IMR-90 (cell line): Measurements from ENCODE around the gene DDX46. TPM values are rescaled to one million over a fixed set of nuclear protein-coding genes. Genes with fewer than 3 reads are reported as not detected.

Source experiments
- ATAC-seq: fragments of 200-7000 bp; cut with Tn5 transposase; 2 replicates; pipeline ENCODE4 v1.9.1; 2020; ENCODE audit warnings: low read depth, mild to moderate bottlenecking, moderate library complexity
- BruUV-seq: library from RNA; stranded (reverse); fragments of 400-500 nt; replicated peaks from 2 replicates; lab custom pipeline; 2021; lab: Mats Ljungman, UMichigan
- CTCF ChIA-PET: fragments of 300-600 bp; formaldehyde crosslinking; extraction: SDS; loops from one replicate; lab custom pipeline; 2021; ENCODE audit warnings: antibody characterized with exemption; lab: Yijun Ruan, JAX
- POLR2A ChIA-PET: fragments of 300-600 bp; sonication (Branson Sonifier 250); formaldehyde crosslinking; loops from one replicate; lab custom pipeline; 2022; ENCODE audit warnings: antibody characterized with exemption; ENCODE audit not compliant: unreplicated experiment; lab: Charles Lee
- DNase-seq: peaks from one replicate; pipeline ENCODE4 v3.0.0; 2013
- H2AFZ ChIP-seq: replicated peaks from 2 replicates; pipeline ENCODE3; 2013; ENCODE audit warnings: low read length, mild to moderate bottlenecking; ENCODE audit not compliant: poor library complexity
- H2AK5ac ChIP-seq: 2 replicates; pipeline ENCODE4 v1.6.1; 2013; ENCODE audit warnings: low read depth, low read length, inconsistent platforms
- H2AK9ac ChIP-seq: replicated peaks from 2 replicates; pipeline ENCODE3; 2013; ENCODE audit warnings: mild to moderate bottlenecking, low read depth, low read length, moderate library complexity; ENCODE audit not compliant: poor library complexity
- H2BK120ac ChIP-seq: 2 replicates; pipeline ENCODE4 v1.6.1; 2013; ENCODE audit warnings: low read depth, low read length, inconsistent platforms
- H2BK15ac ChIP-seq: 3 replicates; pipeline ENCODE4 v1.6.1; 2013; ENCODE audit warnings: low read depth, low read length, inconsistent platforms
- H2BK20ac ChIP-seq: 2 replicates; pipeline ENCODE4 v1.6.1; 2013; ENCODE audit warnings: low read depth, mild to moderate bottlenecking, inconsistent platforms, low read length, moderate library complexity
- H2BK5ac ChIP-seq: 2 replicates; pipeline ENCODE4 v1.6.1; 2013; ENCODE audit warnings: mild to moderate bottlenecking, low read depth, low read length, inconsistent platforms; ENCODE audit not compliant: poor library complexity, severe bottlenecking
- H3K14ac ChIP-seq: replicated peaks from 2 replicates; pipeline ENCODE4 v1.6.1; 2013; ENCODE audit warnings: low read depth, low read length, inconsistent platforms
- H3K18ac ChIP-seq: 2 replicates; pipeline ENCODE4 v1.6.1; 2013; ENCODE audit warnings: low read depth, low read length, control low read depth
- H3K23ac ChIP-seq: 2 replicates; pipeline ENCODE4 v1.6.1; 2013; ENCODE audit warnings: low read depth, low read length, inconsistent platforms
- H3K27ac ChIP-seq: 2 replicates; pipeline ENCODE4 v1.5.1; 2013; ENCODE audit warnings: mild to moderate bottlenecking, control low read depth, low read length; ENCODE audit not compliant: insufficient read depth
- H3K27me3 ChIP-seq: 2 replicates; pipeline ENCODE4 v1.6.1; 2013; ENCODE audit warnings: low read length; ENCODE audit not compliant: control insufficient read depth, insufficient read depth
- H3K36me3 ChIP-seq: 2 replicates; pipeline ENCODE4 v1.6.1; 2013; ENCODE audit warnings: low read length, mixed read lengths; ENCODE audit not compliant: control insufficient read depth, insufficient read depth
- H3K4ac ChIP-seq: 2 replicates; pipeline ENCODE4 v1.6.1; 2013; ENCODE audit warnings: low read depth, low read length, inconsistent platforms
- H3K4me1 ChIP-seq: 2 replicates; pipeline ENCODE4 v1.6.1; 2013; ENCODE audit warnings: low read length, mixed read lengths; ENCODE audit not compliant: control insufficient read depth, insufficient read depth
- H3K4me2 ChIP-seq: 2 replicates; pipeline ENCODE4 v1.6.1; 2013; ENCODE audit warnings: low read depth, mild to moderate bottlenecking, control low read depth, low read length, moderate library complexity
- H3K4me3 ChIP-seq: 2 replicates; pipeline ENCODE4 v1.5.1; 2013; ENCODE audit warnings: low read depth, mild to moderate bottlenecking, control low read depth, low read length, moderate library complexity; ENCODE audit not compliant: insufficient read depth
- H3K56ac ChIP-seq: 2 replicates; pipeline ENCODE4 v1.6.1; 2013; ENCODE audit warnings: low read length, inconsistent platforms; ENCODE audit not compliant: insufficient read depth; ENCODE audit errors: extremely low read depth
- H3K79me1 ChIP-seq, 2 experiments: 2 replicates each; pipeline ENCODE4 v1.6.1; 2013; ENCODE audit warnings: low read length in 2 of 2, inconsistent platforms in 1 of 2, low read depth in 1 of 2
- H3K9ac ChIP-seq: 2 replicates; pipeline ENCODE4 v1.6.1; 2013; ENCODE audit warnings: low read depth, low read length, control low read depth
- H3K9me1 ChIP-seq: 2 replicates; pipeline ENCODE4 v1.6.1; 2013; ENCODE audit warnings: low read length, inconsistent platforms; ENCODE audit not compliant: insufficient read depth
- H3K9me3 ChIP-seq: 2 replicates; pipeline ENCODE4 v1.6.1; 2013; ENCODE audit warnings: low read length; ENCODE audit not compliant: control insufficient read depth, insufficient read depth
- H4K20me1 ChIP-seq: 2 replicates; pipeline ENCODE4 v1.6.1; 2013; ENCODE audit warnings: low read length, inconsistent platforms; ENCODE audit not compliant: insufficient read depth
- H4K5ac ChIP-seq: 2 replicates; pipeline ENCODE4 v1.6.1; 2013; ENCODE audit warnings: mild to moderate bottlenecking, low read depth, low read length, control low read depth
- H4K8ac ChIP-seq, 2 experiments: 2 replicates each; pipeline ENCODE4 v1.6.1; 2013; ENCODE audit warnings: low read depth in 2 of 2, low read length in 2 of 2, control low read depth in 1 of 2, inconsistent platforms in 1 of 2
- H4K91ac ChIP-seq: 2 replicates; pipeline ENCODE4 v1.6.1; 2013; ENCODE audit warnings: low read depth, low read length, inconsistent platforms; ENCODE audit not compliant: insufficient read depth
- BHLHE40 ChIP-seq: fragments of 150-350 bp; IDR thresholded peaks from 2 replicates; pipeline ENCODE4 v1.6.1; 2016; ENCODE audit warnings: mild to moderate bottlenecking, low read depth, low read length
- RAD21 ChIP-seq: IDR thresholded peaks from 2 replicates; pipeline ENCODE4 v1.6.1; 2012; ENCODE audit warnings: low read length, improper control_type of control experiment
- SMC3 ChIP-seq: fragments of 150-350 bp; IDR thresholded peaks from 2 replicates; pipeline ENCODE4 v1.6.1; 2016; ENCODE audit warnings: low read depth, mild to moderate bottlenecking, antibody characterized with exemption, low read length, moderate library complexity
- WGBS, 2 experiments: methylation state at CpG; one replicate each; pipeline versions ENCODE4 v1.1.5 to v1.1.7; 2013; ENCODE audit warnings: missing lambda C conversion rate in 2 of 2; ENCODE audit not compliant: insufficient read length in 1 of 2; ENCODE audit errors: extremely low coverage in 2 of 2; 5-methylcytosine and 5-hydroxymethylcytosine counted together
- dilution Hi-C: fragments of 300-500 bp; cut with HindIII; formaldehyde crosslinking; loops from one replicate; pipeline ENCODE4 v1.14.3; 2018; ENCODE audit warnings: low sequenced_read_pairs; ENCODE audit not compliant: unreplicated experiment
- in situ Hi-C: fragments of 300-500 bp; cut with MboI; formaldehyde crosslinking; loops from 3 replicates; pipeline ENCODE4 v1.14.3; 2019; ENCODE audit warnings: low sequenced_read_pairs, inconsistent platforms, mixed read lengths
- intact Hi-C: fragments of 100-400 bp; cut with micrococcal nuclease; formaldehyde crosslinking; loops from 2 replicates; pipeline ENCODE4 v1.10.0; 2022
- polyA plus RNA-seq, 3 experiments: library from polyadenylated mRNA; depleted of rRNA; stranded (reverse); fragments of >200 nt; gene quantifications; 2 replicates each; pipeline ENCODE4 v1.2.3, GENCODE V29; 2012; ENCODE audit warnings: low replicate concordance in 1 of 3
- total RNA-seq: library from RNA; depleted of rRNA; stranded (reverse); fragments of >200 nt; gene quantifications from 2 replicates; pipeline ENCODE4 v1.2.3, GENCODE V29; 2012

Gene DDX46
- total and polyA plus RNA-seq, 2 of the 4 experiments (the other 2 are of a cell fraction), result 22.5 to 26.0 TPM

DNA sequence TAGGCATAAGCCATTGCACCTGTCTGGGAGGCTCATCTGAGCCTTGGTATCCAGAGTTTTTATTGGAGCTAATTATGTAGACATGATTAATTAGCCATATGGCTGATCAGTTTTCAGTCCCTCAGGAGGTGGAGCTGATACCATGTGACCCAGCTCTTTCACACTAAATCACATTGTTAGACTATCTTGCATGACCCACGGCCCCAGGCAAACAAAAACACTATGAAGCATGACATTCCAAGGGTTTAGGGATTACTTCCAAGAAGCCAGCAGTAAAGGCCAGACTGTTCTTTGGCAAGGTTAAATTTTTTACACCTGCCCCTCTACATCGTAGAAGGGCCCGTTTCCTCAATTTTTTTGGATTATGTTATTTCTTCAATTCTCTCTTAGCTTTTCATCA, 82.2 kb downstream of the DDX46 start:
- Histone ChIP-seq H2BK5ac (no peak overlapping the region), H3K9me1 (peaks cover 14% of the 10 kb centered on the region), H3K4me2 (no peak overlapping the region), H3K56ac (no peak overlapping the region), H2AK9ac (no peak overlapping the region), H3K4ac (no peak overlapping the region), H3K9me3 (no peaks in the 10 kb centered on the region), H4K91ac (no peak overlapping the region), H3K4me1 (peaks cover 10% of the 10 kb centered on the region), H3K18ac (no peak overlapping the region), H2BK20ac (no peak overlapping the region), H3K36me3 (peaks cover 10% of the 10 kb centered on the region), H3K9ac (no peak overlapping the region), H4K20me1 (no peaks in the 10 kb centered on the region), H3K79me1 (peaks cover 0 to 39% of the 10 kb centered on the region in 2 experiments; a peak in 3 of 4 replicates), H3K23ac (no peak overlapping the region), H4K8ac (no peak overlapping the region), H3K27ac (no peak overlapping the region), H4K5ac (no peak overlapping the region), H3K27me3 (no peaks in the 10 kb centered on the region), H2AFZ (no peak overlapping the region), H2AK5ac (no peak overlapping the region), H3K14ac (no peak overlapping the region), H2BK15ac (no peak overlapping the region), H3K4me3 (no peak overlapping the region), H2BK120ac (no peak overlapping the region)
- WGBS, 2 experiments, result 100% methylated on average over 1 of the region's 3 CpGs; no CpG with 5 or more reads in 1 of the 2 experiments
- BruUV-seq, result no TSS peak
- POLR2A ChIA-PET, result no interaction called here
- TF ChIP-seq BHLHE40, result no peak
- TF ChIP-seq SMC3, result no peak
- TF ChIP-seq RAD21, result no peak
- dilution Hi-C loops (no loop called here), intact Hi-C loops (no loop called here), in situ Hi-C loops (no loop called here)
- CTCF ChIA-PET, result no interaction called here
- ATAC-seq (no peak), DNase-seq (no peak)
